Effector CD4-positive, alpha-beta T cell (primary cell): Measurements from ENCODE around the gene DPYSL4.

Experiments used
- DNase-seq: peaks from one replicate; pipeline ENCODE4 v3.0.0-alpha.2; 2020

DPYSL4 gene

DNA sequence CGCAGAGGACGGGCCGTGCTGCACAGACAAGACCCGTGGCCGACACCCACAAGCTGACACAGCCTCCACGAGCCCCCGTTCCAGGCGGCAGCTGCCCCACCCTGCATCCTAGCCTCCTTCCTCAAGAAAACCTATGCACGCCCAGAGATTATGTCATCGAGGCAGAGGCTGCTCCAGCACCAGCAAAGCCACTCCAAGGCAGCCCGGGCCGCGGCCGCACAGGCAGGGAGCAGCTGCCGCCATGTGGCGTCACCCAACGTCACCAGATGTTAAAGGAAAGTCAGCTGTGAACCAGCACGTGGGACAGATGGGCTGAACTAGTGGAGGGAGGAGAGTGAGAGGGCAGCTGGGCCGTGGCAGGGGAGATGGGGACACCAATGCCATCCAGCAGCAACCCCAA is 61.2 kb downstream of the DPYSL4 start:
- no peak for DNase-seq

DNA sequence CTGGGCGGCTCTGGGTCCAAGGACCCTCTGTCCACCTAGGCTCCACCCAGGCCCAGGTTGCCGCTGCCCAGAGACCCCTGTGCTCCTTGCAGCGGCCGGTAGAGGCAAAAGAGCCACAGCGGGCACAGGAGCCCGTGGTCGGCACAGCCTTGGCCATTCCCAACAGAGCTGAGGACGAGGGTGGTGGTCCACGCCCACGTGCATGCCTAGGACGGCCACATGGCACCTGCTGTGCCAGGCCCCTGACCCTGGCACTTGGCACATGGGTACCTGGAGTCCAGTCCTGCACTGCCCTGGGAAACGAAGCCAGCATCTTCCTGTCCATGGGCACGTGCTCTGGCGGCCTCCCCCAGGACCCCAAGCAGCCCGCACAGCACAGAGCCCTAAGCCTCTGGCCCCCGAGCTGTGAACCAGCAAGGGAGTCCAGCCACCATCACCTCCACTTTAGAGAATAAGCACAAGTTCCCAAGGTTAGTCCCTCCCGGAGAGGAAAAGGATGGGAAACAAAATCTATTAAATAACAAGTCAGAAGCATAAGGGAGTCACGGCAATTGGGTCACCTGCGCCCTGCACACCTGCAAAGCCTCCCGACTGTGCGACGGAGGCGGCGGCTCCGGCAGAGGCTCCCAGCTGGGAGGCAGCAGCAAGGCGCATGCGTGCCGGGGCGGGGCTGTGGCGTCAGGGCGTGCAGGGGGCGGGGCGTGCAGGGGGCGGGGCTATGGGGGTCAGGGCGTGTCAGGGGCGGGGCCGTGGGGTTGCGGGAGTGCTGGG is 61.9 kb downstream of the DPYSL4 start:
- peak; percentile 49 for DNase-seq

DNA sequence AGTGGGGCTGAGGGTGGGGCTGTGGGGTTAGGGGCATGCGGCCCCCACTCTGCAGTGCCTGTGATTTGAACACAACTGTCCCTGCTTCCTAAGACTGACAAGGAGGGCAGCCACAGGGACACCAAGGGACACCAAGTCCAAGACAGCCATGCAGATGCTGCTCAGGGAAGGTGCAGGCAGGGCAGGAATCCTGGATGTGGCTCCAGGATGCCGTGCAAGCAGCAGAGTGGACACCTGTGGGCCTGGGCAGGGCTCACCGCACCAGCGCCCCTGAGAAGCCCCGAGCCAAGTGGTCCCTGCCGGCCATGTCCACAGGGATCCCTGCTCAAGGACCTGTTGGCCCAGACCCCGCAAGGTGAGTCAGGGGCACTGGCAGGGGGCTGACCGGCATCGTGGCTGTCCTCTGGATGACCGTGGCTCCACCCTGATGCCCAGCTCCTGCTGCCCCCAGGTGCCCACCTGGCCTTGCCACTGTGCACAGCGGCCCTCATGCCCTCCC is 62.5 kb downstream of the DPYSL4 start:
- DNase-seq = no peak

DNA sequence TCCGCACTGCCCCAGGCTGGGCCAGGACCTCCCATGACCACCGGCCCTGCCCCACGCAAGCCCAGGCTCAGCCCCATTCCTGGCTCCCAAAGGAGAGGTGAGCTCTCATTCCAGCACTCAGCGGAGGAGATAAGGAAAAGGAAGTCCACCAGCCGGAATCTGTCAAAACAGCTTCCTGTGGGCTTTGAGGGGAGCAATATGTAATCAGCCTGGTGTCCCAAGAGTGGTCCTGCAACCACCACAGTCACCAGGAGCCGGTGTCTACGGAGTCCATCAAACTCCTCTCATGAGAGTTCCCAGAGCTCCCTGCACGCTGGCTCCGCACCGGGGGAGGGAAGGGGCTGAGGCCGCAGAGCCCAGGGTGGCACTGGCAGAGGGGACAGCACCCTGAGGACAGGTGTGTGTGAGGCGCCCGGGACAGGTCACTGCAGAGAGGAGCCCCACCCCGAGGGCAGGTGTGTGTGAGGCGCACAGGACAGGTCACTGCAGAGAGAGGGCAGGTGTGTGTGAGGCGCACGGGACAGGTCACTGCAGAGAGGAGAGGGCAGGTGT is 63.2 kb downstream of the DPYSL4 start:
- no peak for DNase-seq

DNA sequence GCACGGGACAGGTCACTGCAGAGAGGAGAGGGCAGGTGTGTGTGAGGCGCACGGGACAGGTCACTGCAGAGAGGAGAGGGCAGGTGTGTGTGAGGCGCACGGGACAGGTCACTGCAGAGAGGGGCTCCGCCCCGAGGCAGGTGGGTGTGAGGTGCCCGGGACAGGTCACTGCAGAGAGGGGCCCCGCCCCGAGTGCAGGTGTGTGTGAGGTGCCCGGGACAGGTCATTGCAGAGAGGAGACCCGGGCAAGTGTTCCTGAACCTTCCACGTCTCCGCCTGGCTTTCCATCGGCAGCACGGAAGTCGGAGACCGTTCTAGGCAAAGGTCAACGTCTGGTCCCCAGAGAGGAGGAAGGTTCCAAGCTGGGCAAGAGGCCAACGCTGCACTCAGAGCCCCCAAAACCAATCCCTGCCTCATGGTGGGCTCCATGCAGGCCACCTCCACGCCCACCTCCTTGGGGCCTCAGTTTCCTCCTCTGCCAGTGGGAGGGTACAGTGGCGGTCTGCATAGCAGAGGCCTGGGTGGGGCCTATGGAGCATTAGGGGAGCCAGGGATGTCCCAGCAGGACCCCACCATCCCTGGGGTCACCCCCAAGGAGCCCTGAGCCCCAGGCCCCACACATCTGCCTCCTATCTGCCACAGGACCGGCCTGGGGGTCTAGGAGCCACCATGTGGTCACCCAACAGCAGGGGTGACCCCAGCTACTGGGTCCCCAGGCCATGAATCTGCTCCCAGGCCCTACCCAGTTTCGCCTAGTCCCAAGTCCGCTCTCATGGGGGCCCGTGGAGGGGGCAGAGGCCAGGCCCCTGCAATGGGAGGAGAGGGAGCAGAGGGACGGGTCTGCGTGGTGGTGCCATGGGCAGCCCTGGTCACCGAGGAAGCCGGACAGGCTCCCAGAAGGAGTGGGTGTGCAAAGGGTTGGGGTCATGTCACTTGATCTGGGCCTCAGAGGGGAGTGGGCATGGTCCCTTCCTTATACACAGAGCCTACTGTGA is 64.0 kb downstream of the DPYSL4 start:
- no peak for DNase-seq

DNA sequence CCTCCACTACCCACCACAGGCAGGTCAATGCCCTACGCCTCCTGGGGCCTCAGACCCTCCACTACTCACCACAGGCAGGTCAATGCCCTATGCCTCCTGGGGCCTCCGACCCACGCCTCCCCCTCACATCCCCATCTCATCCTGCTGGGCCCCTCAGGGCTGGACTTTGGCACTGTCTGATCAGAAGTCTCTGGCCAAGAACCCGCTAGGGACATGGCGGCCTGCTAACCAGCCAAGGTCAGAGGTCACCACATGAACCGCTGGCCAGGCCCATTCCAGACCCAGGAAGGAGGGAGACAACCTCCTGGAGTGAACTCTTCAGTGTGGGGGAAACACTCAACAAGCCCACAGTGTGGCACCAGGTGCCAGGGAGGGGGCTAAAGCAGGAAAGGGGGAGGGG is 65.2 kb downstream of the DPYSL4 start:
- DNase-seq = no peak

DNA sequence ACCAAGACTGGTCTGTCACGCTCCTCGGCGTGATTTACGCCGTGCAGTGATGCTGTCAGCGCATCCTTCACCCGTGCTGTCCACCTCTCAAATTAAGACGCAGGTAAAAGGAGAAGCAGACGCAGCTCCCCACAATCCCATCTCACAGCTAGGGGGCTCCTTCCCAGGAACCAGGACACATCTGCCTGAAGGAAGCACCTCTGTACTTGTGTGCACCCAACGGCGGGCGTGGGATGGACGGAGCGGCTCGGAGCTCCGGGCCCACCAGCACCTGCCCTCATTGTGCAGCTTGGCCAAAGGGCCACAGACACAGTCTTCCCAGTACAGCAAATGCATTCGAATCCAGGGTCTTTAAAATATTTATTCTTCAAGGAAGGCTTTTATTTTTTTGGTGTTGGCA is 65.7 kb downstream of the DPYSL4 start:
- no peak for DNase-seq

DNA sequence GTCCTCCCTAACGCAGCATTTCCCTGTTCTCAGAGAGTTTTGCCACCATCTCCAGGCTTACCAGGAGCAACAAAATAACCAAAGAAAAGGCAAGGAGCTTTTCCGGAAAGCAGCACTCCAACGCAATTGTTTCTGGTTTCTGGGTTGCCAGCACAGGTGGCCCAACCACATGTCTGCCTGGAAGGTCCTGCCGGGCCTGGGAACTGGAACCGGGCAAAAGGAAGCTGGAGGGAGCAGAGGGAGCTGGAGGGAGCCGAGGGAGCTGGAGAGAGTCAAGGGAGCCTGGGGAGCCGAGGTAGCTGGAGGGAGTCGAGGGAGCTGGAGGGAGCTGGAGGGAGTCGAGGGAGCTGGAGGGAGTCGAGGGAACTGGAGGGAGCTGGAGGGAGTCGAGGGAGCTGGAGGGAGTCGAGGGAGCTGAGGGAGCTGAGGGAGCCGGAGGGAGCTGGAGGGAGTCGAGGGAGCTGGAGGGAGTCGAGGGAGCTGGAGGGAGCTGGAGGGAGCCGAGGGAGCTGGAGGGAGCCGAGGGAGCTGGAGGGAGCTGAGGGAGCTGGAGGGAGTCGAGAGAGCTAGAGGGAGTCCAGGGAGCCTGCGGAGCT is 66.4 kb downstream of the DPYSL4 start:
- no peak for DNase-seq

DNA sequence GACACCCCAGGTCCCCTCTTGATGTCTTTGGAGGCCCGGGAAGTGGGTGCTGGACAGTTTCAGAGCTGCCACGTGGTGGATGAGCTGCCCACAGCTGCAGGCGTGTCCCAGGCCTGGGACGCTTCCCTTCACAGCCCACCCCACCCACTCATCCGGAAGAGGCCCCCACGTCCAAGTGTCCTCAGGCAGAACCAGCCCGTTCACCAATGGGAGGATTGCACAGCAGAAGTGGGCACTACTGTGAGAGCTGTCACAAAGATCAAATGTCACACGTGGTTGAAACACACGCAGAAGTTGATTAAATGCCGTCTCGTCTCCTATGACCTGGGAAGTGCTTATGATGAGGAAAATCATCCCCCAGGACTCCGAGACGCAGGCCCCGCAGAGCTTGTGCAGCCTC is 68.1 kb downstream of the DPYSL4 start:
- DNase-seq = no peak
